K562 (cell line): ENCODE measurements around the gene KLRF2.

Experiments used
- ATF6 ChIP-seq: sonication (generic); formaldehyde crosslinking; IDR thresholded peaks from 2 replicates; pipeline ENCODE4 v1.4.0; 2020; ENCODE audit warnings: mild to moderate bottlenecking, missing genetic modification reagents
- CTCF ChIP-seq, 3 experiments: IDR thresholded peaks in 2 of 3; conservative IDR thresholded peaks in 1 of 3; 2 replicates each; pipeline ENCODE4 v1.5.1; 2011 to 2012; ENCODE audit warnings: low read length in 3 of 3, mild to moderate bottlenecking in 3 of 3, control low read depth in 2 of 3, improper control_type of control experiment in 1 of 3, inconsistent platforms in 1 of 3, low read depth in 1 of 3, mixed read lengths in 1 of 3, moderate library complexity in 1 of 3; ENCODE audit not compliant: insufficient read depth in 2 of 3
- DMBX1 ChIP-seq: fragments of 250-450 bp; sonication (Bioruptor Pico); IDR thresholded peaks from 2 replicates; pipeline ENCODE4 v1.8.0; 2022; ENCODE audit warnings: inconsistent platforms, mild to moderate bottlenecking, moderate library complexity, borderline replicate concordance
- EP300 ChIP-seq: IDR thresholded peaks from 2 replicates; pipeline ENCODE4 v1.6.1; 2012; ENCODE audit warnings: low read length, improper control_type of control experiment
- GABPA ChIP-seq: fragments of 200-800 bp; sonication (Bioruptor generic); conservative IDR thresholded peaks from 2 replicates; pipeline ENCODE4 v1.6.1; 2016; ENCODE audit warnings: low read depth, missing genetic modification characterization, missing compliant biosample characterization
- HLTF ChIP-seq: fragments of 450-650 bp; IDR thresholded peaks from 2 replicates; pipeline ENCODE4 v1.6.1; 2016
- ILK ChIP-seq: fragments of 450-650 bp; IDR thresholded peaks from 2 replicates; pipeline ENCODE4 v1.6.1; 2016; ENCODE audit warnings: missing genetic modification characterization, low read depth, mild to moderate bottlenecking, missing compliant biosample characterization, moderate library complexity, borderline replicate concordance
- MNT ChIP-seq, 2 experiments: fragments of 450-650 bp; conservative IDR thresholded peaks; 2 replicates each; pipeline ENCODE4 v1.6.1; 2017; ENCODE audit warnings: mild to moderate bottlenecking in 2 of 2, moderate library complexity in 2 of 2
- PCBP2 ChIP-seq: fragments of 200-400 bp; formaldehyde crosslinking; IDR thresholded peaks from 2 replicates; pipeline ENCODE4 v1.6.1; 2018; ENCODE audit warnings: low read length, low read depth, mild to moderate bottlenecking, moderate library complexity; ENCODE audit not compliant: poor library complexity, severe bottlenecking
- RNF2 ChIP-seq: sonication (generic); IDR thresholded peaks from 2 replicates; pipeline ENCODE4 v1.6.1; 2016
- SRSF1 ChIP-seq: fragments of 200-400 bp; formaldehyde crosslinking; IDR thresholded peaks from 2 replicates; pipeline ENCODE4 v1.6.1; 2017; ENCODE audit warnings: mild to moderate bottlenecking, low read depth, low read length, moderate library complexity
- TCF7 ChIP-seq: sonication (generic); IDR thresholded peaks from 2 replicates; pipeline ENCODE4 v1.6.1; 2016; ENCODE audit warnings: antibody characterized with exemption, borderline replicate concordance
- ZNF140 ChIP-seq: fragments of 250-450 bp; sonication (Bioruptor Pico); IDR thresholded peaks from 2 replicates; pipeline ENCODE4 v1.8.0; 2021; ENCODE audit warnings: moderate library complexity, mild to moderate bottlenecking, inconsistent platforms
- ZNF830 ChIP-seq: fragments of 250-450 bp; sonication (Bioruptor Pico); IDR thresholded peaks from 2 replicates; pipeline ENCODE4 v1.5.0; 2021; ENCODE audit warnings: mild to moderate bottlenecking

DNA sequence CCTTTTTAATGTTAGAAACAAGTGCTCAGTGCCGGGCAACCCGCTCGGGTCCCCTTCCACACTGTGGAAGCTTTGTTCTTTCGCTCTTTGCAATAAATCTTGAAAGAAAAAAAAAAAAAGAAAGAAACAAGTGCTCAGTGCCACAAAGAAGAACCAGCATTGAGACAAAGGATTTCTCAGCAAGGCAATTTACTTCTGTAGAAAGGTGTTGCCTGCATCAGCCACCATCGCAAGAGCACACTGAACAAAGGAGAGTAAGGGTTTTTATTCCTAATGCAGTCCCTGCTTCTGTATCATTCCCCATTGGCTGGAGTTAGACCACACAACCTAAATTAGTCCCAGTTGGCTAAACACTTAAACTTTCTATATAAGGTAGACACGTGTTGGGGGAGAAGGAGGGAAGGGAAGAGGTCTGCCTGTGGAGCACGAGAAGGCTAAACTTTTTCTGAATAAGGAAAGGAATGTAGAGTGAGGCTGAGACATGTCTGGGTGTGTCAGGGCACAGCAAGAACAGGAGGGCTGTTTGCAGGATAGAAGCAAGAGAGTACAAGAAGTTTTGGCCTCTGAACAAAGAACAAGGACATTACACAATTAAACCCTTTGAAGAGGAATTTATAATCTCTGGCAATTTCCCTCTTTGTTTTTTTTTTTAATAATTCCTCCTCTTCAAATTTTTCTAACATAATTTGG lies 21.4 kb downstream of the KLRF2 start:
- no peak for TF ChIP-seq EP300
- TF ChIP-seq ZNF140 (CRISPR knock-in tag): no peak
- no peak for TF ChIP-seq CTCF (IDR thresholded peaks at IDR 0.05 in 2 of 3, conservative IDR thresholded peaks at IDR 0.05 in 1 of 3; ENCODE audit: insufficient read depth in 2 of 3, low read depth in 1 of 3, low read length in 3 of 3)
- no peak for TF ChIP-seq GABPA (tag)
- no peak for TF ChIP-seq HLTF
- no peak for TF ChIP-seq TCF7
- TF ChIP-seq ZNF830 (CRISPR knock-in tag): no peak
- no peak for TF ChIP-seq DMBX1
- TF ChIP-seq ILK (tag): no peak
- no peak for TF ChIP-seq PCBP2
- TF ChIP-seq RNF2: no peak
- no peak for TF ChIP-seq SRSF1
- TF ChIP-seq ATF6 (CRISPR knock-in tag): no peak
- no peak for TF ChIP-seq MNT (conservative IDR thresholded peaks at IDR 0.05)
